Neural cell (in vitro differentiated cells): ENCODE data around the gene SH3GL2. TPM values are rescaled to one million over a fixed set of nuclear protein-coding genes. Genes with fewer than 3 reads are reported as not detected.

Experiments
- H2AFZ ChIP-seq: fragments of 200-600, 300-800 bp; sonication (generic), shearing (Covaris generic); 2 replicates; pipeline ENCODE4 v1.6.0; 2014; ENCODE audit warnings: low read depth, mild to moderate bottlenecking, antibody characterized with exemption, low read length, moderate library complexity
- H3F3A ChIP-seq: fragments of 200-600 bp; shearing (Covaris generic); 2 replicates; pipeline ENCODE4 v1.6.1; 2016; ENCODE audit warnings: mild to moderate bottlenecking, moderate library complexity, mixed read lengths, antibody characterized with exemption, low read length; ENCODE audit not compliant: insufficient read depth, poor library complexity, severe bottlenecking
- H3K27ac ChIP-seq: fragments of 200-600, 300-800 bp; sonication (generic), shearing (Covaris generic); 2 replicates; pipeline ENCODE4 v1.5.1; 2014; ENCODE audit warnings: mild to moderate bottlenecking, low read length, moderate library complexity
- H3K27me3 ChIP-seq: fragments of 300-800, 200-600 bp; sonication (generic), shearing (Covaris generic); 2 replicates; pipeline ENCODE4 v1.6.0; 2014; ENCODE audit warnings: mild to moderate bottlenecking, low read depth, low read length, moderate library complexity; ENCODE audit not compliant: insufficient read depth
- H3K36me3 ChIP-seq: fragments of 300-800, 200-600 bp; sonication (generic), shearing (Covaris generic); 2 replicates; pipeline ENCODE4 v1.5.1; 2014; ENCODE audit warnings: mild to moderate bottlenecking, antibody characterized with exemption, low read length, moderate library complexity; ENCODE audit not compliant: insufficient read depth
- H3K4me2 ChIP-seq: fragments of 300-800, 200-600 bp; sonication (generic), shearing (Covaris generic); 2 replicates; pipeline ENCODE4 v1.6.0; 2014; ENCODE audit warnings: mild to moderate bottlenecking, low read length
- H3K4me3 ChIP-seq: fragments of 300-800, 200-600 bp; sonication (generic), shearing (Covaris generic); 2 replicates; pipeline ENCODE4 v1.5.1; 2014; ENCODE audit warnings: mild to moderate bottlenecking, low read length, moderate library complexity
- H3K79me2 ChIP-seq: fragments of 200-600 bp; shearing (Covaris generic); replicated peaks from 2 replicates; pipeline ENCODE4 v1.6.0; 2014; ENCODE audit warnings: mild to moderate bottlenecking, low read length, moderate library complexity; ENCODE audit not compliant: insufficient read depth
- H3K9ac ChIP-seq: fragments of 300-800, 200-600 bp; sonication (generic), shearing (Covaris generic); 2 replicates; pipeline ENCODE4 v1.6.1; 2016; ENCODE audit warnings: mild to moderate bottlenecking, low read length, mixed read lengths
- H3K9me2 ChIP-seq: fragments of 200-600 bp; shearing (Covaris generic); 2 replicates; pipeline ENCODE4 v1.6.1; 2016; ENCODE audit warnings: mild to moderate bottlenecking, low read length, mixed read lengths; ENCODE audit not compliant: insufficient read depth
- H3K9me3 ChIP-seq: fragments of 200-600, 300-800 bp; sonication (generic), shearing (Covaris generic); 2 replicates; pipeline ENCODE4 v1.6.1; 2016; ENCODE audit warnings: mild to moderate bottlenecking, mixed run types, low read length, moderate library complexity, mixed read lengths
- H4K20me1 ChIP-seq: fragments of 200-600 bp; shearing (Covaris generic); 2 replicates; pipeline ENCODE4 v1.6.1; 2016; ENCODE audit warnings: mild to moderate bottlenecking, mixed run types; ENCODE audit not compliant: insufficient read depth
- CTCF ChIP-seq: fragments of 450-650 bp; IDR thresholded peaks from 2 replicates; pipeline ENCODE4 v1.5.1; 2014; ENCODE audit warnings: antibody characterized with exemption, mild to moderate bottlenecking, moderate library complexity; ENCODE audit not compliant: poor library complexity, severe bottlenecking
- EP300 ChIP-seq: fragments of 450-650 bp; conservative IDR thresholded peaks from 2 replicates; pipeline ENCODE4 v1.6.1; 2014; ENCODE audit warnings: antibody characterized with exemption, mild to moderate bottlenecking, moderate library complexity; ENCODE audit not compliant: poor library complexity, severe bottlenecking
- EZH2 ChIP-seq: fragments of 200-600, 300-800 bp; shearing (Covaris generic), sonication (generic); IDR thresholded peaks from 2 replicates; pipeline ENCODE4 v1.6.1; 2014; ENCODE audit warnings: antibody characterized with exemption, low read length, borderline replicate concordance, mild to moderate bottlenecking; ENCODE audit not compliant: insufficient read depth, poor library complexity, severe bottlenecking
- MXI1 ChIP-seq: fragments of 450-650 bp; conservative IDR thresholded peaks from 2 replicates; pipeline ENCODE4 v1.6.1; 2014; ENCODE audit warnings: antibody characterized with exemption, mild to moderate bottlenecking; ENCODE audit not compliant: poor library complexity, severe bottlenecking
- POLR2AphosphoS5 ChIP-seq: IDR thresholded peaks from 2 replicates; pipeline ENCODE4 v1.6.1; 2012
- RAD21 ChIP-seq: fragments of 450-650 bp; conservative IDR thresholded peaks from 2 replicates; pipeline ENCODE4 v1.6.1; 2014; ENCODE audit warnings: antibody characterized with exemption, mild to moderate bottlenecking, moderate library complexity
- REST ChIP-seq: IDR thresholded peaks from 2 replicates; pipeline ENCODE4 v1.6.1; 2012; ENCODE audit warnings: borderline replicate concordance
- SMC3 ChIP-seq: fragments of 450-650 bp; conservative IDR thresholded peaks from 2 replicates; pipeline ENCODE4 v1.6.1; 2014; ENCODE audit warnings: antibody characterized with exemption, mild to moderate bottlenecking, moderate library complexity; ENCODE audit not compliant: poor library complexity
- TAF1 ChIP-seq: IDR thresholded peaks from 2 replicates; pipeline ENCODE4 v1.6.1; 2012; ENCODE audit warnings: low read depth
- polyA plus RNA-seq: library from polyadenylated mRNA; depleted of rRNA; stranded (reverse); fragments of >200 nt; gene quantifications from 2 replicates; pipeline ENCODE4 v1.2.3, GENCODE V29; 2014

SH3GL2 gene
- polyA plus RNA-seq, 1 donor from 2014 or later = 13.5 TPM

- Histone ChIP-seq H4K20me1 (no peaks in the 10 kb centered on the region), H2AFZ (no peak overlapping the region), H3K4me3 (no peak overlapping the region), H3K9me2 (no peaks in the 10 kb centered on the region), H3K27ac (no peak overlapping the region), H3K79me2 (no peaks in the 10 kb centered on the region), H3K9ac (no peak overlapping the region), H3K9me3 (no peaks in the 10 kb centered on the region), H3K4me2 (no peak overlapping the region), H3F3A (no peaks in the 10 kb centered on the region), H3K27me3 (no peaks in the 10 kb centered on the region), H3K36me3 (no peaks in the 10 kb centered on the region)
- TF ChIP-seq SMC3 (no peak), EZH2 (no peak), TAF1 (no peak), EP300 (no peak)
Measured at GRCh38 chr9:17726298-17726697, 147.4 kb downstream of the SH3GL2 start.

GRCh38 chr9:17730899-17731298 is 152.0 kb downstream of the SH3GL2 start:
- H3K79me2 ChIP-seq = no peaks in the 10 kb centered on the region
- no peak for TF ChIP-seq SMC3
- no peak for TF ChIP-seq POLR2AphosphoS5
- TF ChIP-seq RAD21 = no peak
- TF ChIP-seq TAF1 = no peak
- no peak for TF ChIP-seq EP300
- TF ChIP-seq REST = no peak
- no peak for TF ChIP-seq MXI1
- TF ChIP-seq CTCF = no peak
- no peak for TF ChIP-seq EZH2

GRCh38 chr9:17731308-17731707 is 152.4 kb downstream of the SH3GL2 start:
- TF ChIP-seq SMC3 (no peak), RAD21 (no peak), EZH2 (no peak), POLR2AphosphoS5 (no peak), TAF1 (no peak), MXI1 (no peak), EP300 (no peak), REST (no peak), CTCF (no peak)
- no peak overlapping the region for H3K4me3 ChIP-seq
- no peaks in the 10 kb centered on the region for H3K36me3 ChIP-seq
- H3K9ac ChIP-seq = no peak overlapping the region
- no peaks in the 10 kb centered on the region for H3K9me2 ChIP-seq
- no peak overlapping the region for H2AFZ ChIP-seq
- H3K79me2 ChIP-seq = no peaks in the 10 kb centered on the region
- H3K4me2 ChIP-seq = no peak overlapping the region
- H3F3A ChIP-seq = no peaks in the 10 kb centered on the region
- H3K9me3 ChIP-seq = no peaks in the 10 kb centered on the region
- H3K27me3 ChIP-seq = no peaks in the 10 kb centered on the region
- no peak overlapping the region for H3K27ac ChIP-seq
- H4K20me1 ChIP-seq = no peaks in the 10 kb centered on the region

More at GRCh38 chr9:17730899-17731298, 152.0 kb downstream of the SH3GL2 start:
- H3K4me2 ChIP-seq = no peak overlapping the region
- H3K9me3 ChIP-seq = no peaks in the 10 kb centered on the region
- H4K20me1 ChIP-seq = no peaks in the 10 kb centered on the region
- H2AFZ ChIP-seq = no peak overlapping the region
- no peak overlapping the region for H3K9ac ChIP-seq
- H3K4me3 ChIP-seq = no peak overlapping the region
- H3K36me3 ChIP-seq = no peaks in the 10 kb centered on the region
- no peaks in the 10 kb centered on the region for H3K9me2 ChIP-seq
- no peaks in the 10 kb centered on the region for H3K27me3 ChIP-seq
- no peaks in the 10 kb centered on the region for H3F3A ChIP-seq
- no peak overlapping the region for H3K27ac ChIP-seq
